ENCODE data around the gene GABBR2. TPM values are rescaled to one million over a fixed set of nuclear protein-coding genes. Genes with fewer than 3 reads are reported as not detected.
A peak's percentile ranks its signal among the peaks of the same experiment; 100 is the strongest.

GABBR2 gene
- total RNA-seq, 1 experiment from 2014 or later, result 0.76 TPM

DNA sequence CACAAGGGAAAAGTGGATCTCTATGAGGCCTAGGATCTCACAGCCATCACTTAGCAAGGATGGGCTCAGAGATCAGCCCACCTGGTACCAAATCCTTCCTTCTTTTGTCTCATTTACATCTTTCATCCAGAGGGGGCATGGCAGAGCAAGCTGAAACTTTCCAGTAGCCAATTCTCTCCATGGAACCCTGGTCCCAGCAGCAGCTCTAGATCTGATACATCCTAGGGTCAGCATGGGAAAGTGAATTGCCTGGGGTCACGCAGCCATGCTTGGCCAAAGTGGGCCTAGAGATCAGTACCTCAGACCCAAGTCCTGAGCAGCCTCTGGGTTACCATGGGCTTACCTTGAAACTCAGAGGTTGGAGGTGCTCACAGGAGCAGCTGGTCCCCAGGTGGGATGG is 170.5 kb downstream of the GABBR2 start:
- ChIA-PET POLR2A (ENCODE audit: unreplicated experiment) (no interaction called here), CTCF (no interaction called here)
- H3K27ac ChIP-seq, result no peak overlapping the region
- no peaks in the 10 kb centered on the region for H3F3A ChIP-seq (ENCODE audit: insufficient read depth, low read depth)
- no TSS peak for BruUV-seq (replicated peaks)
- H3K27me3 ChIP-seq (ENCODE audit: insufficient read depth, low read depth), result no peaks in the 10 kb centered on the region
- no peak overlapping the region for H2AFZ ChIP-seq
- TF ChIP-seq CTCF (conservative IDR thresholded peaks at IDR 0.05), result peak; percentile 29; the same call in 1 of the 2 replicates
- TF ChIP-seq EZH2 (IDR thresholded peaks at IDR 0.05; ENCODE audit: low read depth), result no peak
- H4K20me1 ChIP-seq (ENCODE audit: insufficient read depth), result no peaks in the 10 kb centered on the region
- H3K4me1 ChIP-seq (replicated peaks; ENCODE audit: insufficient read depth), result no peaks in the 10 kb centered on the region
- H3K9me2 ChIP-seq (ENCODE audit: insufficient read depth), result no peaks in the 10 kb centered on the region
- intact Hi-C loops (cut with micrococcal nuclease; ENCODE audit: unreplicated experiment), result loop anchor here (5.0 kb wide), 1 partner anchor 169 kb away; the partner anchor contains the start of gene GABBR2
- no peaks in the 10 kb centered on the region for H3K9me3 ChIP-seq (ENCODE audit: insufficient read depth, low read depth)
- DNase-seq, result no peak
- H3K4me3 ChIP-seq, result no peak overlapping the region
- H3K36me3 ChIP-seq (ENCODE audit: low read depth), result no peaks in the 10 kb centered on the region
- no peaks in the 10 kb centered on the region for H3K79me2 ChIP-seq (ENCODE audit: low read depth)
- no peak overlapping the region for H3K4me2 ChIP-seq

- Histone ChIP-seq H2AFZ (no peak overlapping the region), H3K9me3 (ENCODE audit: insufficient read depth, low read depth) (no peaks in the 10 kb centered on the region), H3K27me3 (ENCODE audit: insufficient read depth, low read depth) (no peaks in the 10 kb centered on the region), H3K36me3 (ENCODE audit: low read depth) (no peaks in the 10 kb centered on the region), H3F3A (ENCODE audit: insufficient read depth, low read depth) (no peaks in the 10 kb centered on the region), H3K4me3 (no peak overlapping the region), H3K4me1 (replicated peaks; ENCODE audit: insufficient read depth) (no peaks in the 10 kb centered on the region), H3K79me2 (ENCODE audit: low read depth) (no peaks in the 10 kb centered on the region), H4K20me1 (ENCODE audit: insufficient read depth) (no peaks in the 10 kb centered on the region), H3K4me2 (no peak overlapping the region), H3K9me2 (ENCODE audit: insufficient read depth) (no peaks in the 10 kb centered on the region), H3K27ac (no peak overlapping the region)
- CTCF ChIA-PET, result interaction anchor here (0.5 to 1.0 kb wide), 5 partner anchors 91 to 513 kb away, joined by 3 to 7 read pairs (median 3); no protein-coding TSS in a partner anchor
- POLR2A ChIA-PET (ENCODE audit: unreplicated experiment), result interaction anchor here (0.6 kb wide), 1 partner anchor 202 kb away, joined by 3 read pairs; no protein-coding TSS in a partner anchor
- BruUV-seq (replicated peaks), result no TSS peak
- TF ChIP-seq EZH2 (IDR thresholded peaks at IDR 0.05; ENCODE audit: low read depth), result no peak
- TF ChIP-seq CTCF (conservative IDR thresholded peaks at IDR 0.05), result peak; percentile 60
- DNase-seq, result peak in 1 of 2 experiments; percentile 18
- intact Hi-C loops (cut with micrococcal nuclease; ENCODE audit: unreplicated experiment), result loop anchor here (5.0 kb wide), 1 partner anchor 171 kb away; the partner anchor contains the start of gene GABBR2
These were observed 172.1 kb downstream of the GABBR2 start for GRCh38 chr9:98536542-98537173.

- POLR2A ChIA-PET (ENCODE audit: unreplicated experiment), result no interaction called here
- Histone ChIP-seq H4K20me1 (ENCODE audit: insufficient read depth) (no peaks in the 10 kb centered on the region), H3K36me3 (ENCODE audit: low read depth) (no peaks in the 10 kb centered on the region), H3K27ac (no peak overlapping the region), H3K27me3 (ENCODE audit: insufficient read depth, low read depth) (no peaks in the 10 kb centered on the region), H3K9me3 (ENCODE audit: insufficient read depth, low read depth) (no peaks in the 10 kb centered on the region), H2AFZ (no peak overlapping the region), H3K4me3 (no peak overlapping the region), H3K4me1 (replicated peaks; ENCODE audit: insufficient read depth) (no peaks in the 10 kb centered on the region), H3F3A (ENCODE audit: insufficient read depth, low read depth) (no peaks in the 10 kb centered on the region), H3K4me2 (no peak overlapping the region), H3K79me2 (ENCODE audit: low read depth) (no peaks in the 10 kb centered on the region), H3K9me2 (ENCODE audit: insufficient read depth) (no peaks in the 10 kb centered on the region)
- CTCF ChIA-PET, result interaction anchor here (0.5 kb wide), 3 partner anchors 102 to 218 kb away, joined by 3 to 7 read pairs (median 4); no protein-coding TSS in a partner anchor
- intact Hi-C loops (cut with micrococcal nuclease; ENCODE audit: unreplicated experiment), result no loop called here
- no peak for DNase-seq
- TF ChIP-seq EZH2 (IDR thresholded peaks at IDR 0.05; ENCODE audit: low read depth), result no peak
- no peak for TF ChIP-seq CTCF (conservative IDR thresholded peaks at IDR 0.05)
- no TSS peak for BruUV-seq (replicated peaks)
These were observed 174.9 kb downstream of the GABBR2 start for GRCh38 chr9:98533866-98534265.
